Naive thymus-derived CD8-positive, alpha-beta T cell (primary cell): Measurements from ENCODE around the gene FMN1. TPM values are rescaled to one million over a fixed set of nuclear protein-coding genes. Genes with fewer than 3 reads are reported as not detected.

Experiments used
- ATAC-seq, 2 donors: fragments of 150-1000 bp; cut with Tn5 transposase in 1 of 2; sonication (Bioruptor Pico), chemical (Tn5 transposase) in 1 of 2; 1 replicate in 1 of 2; 2 replicates in 1 of 2; pipeline ENCODE4 v1.10.0; 2021; ENCODE audit warnings: mild to moderate bottlenecking in 2 of 2, moderate library complexity in 2 of 2
- POLR2A ChIA-PET: fragments of 350-600 bp; sonication (Branson Sonifier 250); formaldehyde crosslinking; loops from one replicate; lab custom pipeline; 2021; ENCODE audit warnings: antibody characterized with exemption; lab: Charles Lee
- DNase-seq, 10 donors: peaks; one replicate each; pipeline versions ENCODE4 v3.0.0 to v3.0.0-alpha.2; 2020 to 2022
- H3K27ac Mint-ChIP-seq, 10 donors: one replicate each; pipeline ENCODE4 v1.8.0; 2020 to 2022; ENCODE audit warnings: mild to moderate bottlenecking in 10 of 10, mixed read lengths in 10 of 10, moderate library complexity in 4 of 10, inconsistent platforms in 1 of 10
- H3K27me3 Mint-ChIP-seq, 5 donors: one replicate each; pipeline ENCODE4 v1.8.0; 2021 to 2022; ENCODE audit warnings: mixed read lengths in 5 of 5
- H3K36me3 Mint-ChIP-seq, 3 donors: one replicate each; pipeline ENCODE4 v1.8.0; 2020 to 2022; ENCODE audit warnings: mixed read lengths in 3 of 3, mild to moderate bottlenecking in 2 of 3, inconsistent platforms in 1 of 3
- H3K4me1 Mint-ChIP-seq, 4 donors: one replicate each; pipeline ENCODE4 v1.8.0; 2021 to 2022; ENCODE audit warnings: mixed read lengths in 4 of 4
- H3K4me3 Mint-ChIP-seq, 10 donors: one replicate each; pipeline ENCODE4 v1.8.0; 2020 to 2022; ENCODE audit warnings: mild to moderate bottlenecking in 10 of 10, mixed read lengths in 10 of 10, moderate library complexity in 6 of 10, inconsistent platforms in 1 of 10
- H3K9me3 Mint-ChIP-seq, 9 donors: one replicate each; pipeline ENCODE4 v1.8.0; 2020 to 2022; ENCODE audit warnings: mixed read lengths in 9 of 9, mild to moderate bottlenecking in 3 of 9, inconsistent platforms in 1 of 9, moderate library complexity in 1 of 9
- polyA plus RNA-seq, 3 donors: library from polyadenylated mRNA; unstranded; fragments of 300-500 nt; fragmentation: Illumina TruSeq; gene quantifications; one replicate each; pipeline ENCODE4 v1.2.3, GENCODE V29; 2021
- total RNA-seq, 8 experiments: library from RNA in 2 of 8; stranded (reverse) in 2 of 8; gene quantifications; one replicate each; pipeline ENCODE4 v1.2.3 and lab custom pipeline; 2021 to 2026

The FMN1 gene
- total and polyA plus RNA-seq, 5 experiments from 2014 or later: 0.19 to 0.42 (median 0.21) TPM; not detected in 2

- H3K9me3 Mint-ChIP-seq: no peaks in the 10 kb centered on the region
- no peak for ATAC-seq
- no peak for DNase-seq
- H3K4me3 Mint-ChIP-seq: peak overlapping the region in 1 of 10 donors; percentile 79
- no peaks in the 10 kb centered on the region for H3K36me3 Mint-ChIP-seq
- H3K27me3 Mint-ChIP-seq: no peaks in the 10 kb centered on the region
- H3K27ac Mint-ChIP-seq: peak overlapping the region in 1 of 10 donors; percentile 4
- H3K4me1 Mint-ChIP-seq: peaks cover 13 to 32% (median 25%) of the 10 kb centered on the region in 4 donors
- POLR2A ChIA-PET: interaction anchor here (0.7 kb wide), 1 partner anchor 1782 kb away, joined by 3 read pairs; no protein-coding TSS in a partner anchor
Observed at GRCh38 chr15:33124811-33125210, 69.7 kb downstream of the FMN1 start.

DNA sequence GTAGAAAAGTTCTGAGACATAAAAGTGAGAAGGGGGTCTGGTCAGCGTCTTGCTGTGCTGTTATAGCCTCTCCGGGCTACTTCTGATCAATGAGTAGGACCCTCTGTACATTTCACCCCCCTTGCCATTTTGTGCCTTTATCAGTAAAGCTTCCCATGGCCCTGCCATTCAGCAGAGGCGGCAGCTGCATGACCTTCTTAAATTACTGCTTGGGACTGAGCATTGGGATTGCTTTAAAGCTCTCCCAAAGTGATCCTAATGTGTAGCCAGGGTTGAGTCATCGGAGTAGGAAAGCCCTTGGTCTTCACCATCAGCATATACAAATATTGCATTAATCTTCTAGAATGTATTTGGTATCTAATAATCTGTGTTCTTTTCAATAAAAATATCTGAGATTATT, 70.2 kb downstream of the FMN1 start:
- POLR2A ChIA-PET: no interaction called here
- ATAC-seq (no peak), DNase-seq (no peak)
- Mint-ChIP-seq H3K27me3 (peaks cover 0 to under 1% (median 0%) of the 10 kb centered on the region in 5 donors), H3K36me3 (no peaks in the 10 kb centered on the region), H3K27ac (no peak overlapping the region), H3K4me3 (no peak overlapping the region), H3K4me1 (peaks cover 13 to 32% (median 25%) of the 10 kb centered on the region in 4 donors), H3K9me3 (no peaks in the 10 kb centered on the region)

- peaks cover 0 to 7% (median 2%) of the 10 kb centered on the region in 4 donors for H3K4me1 Mint-ChIP-seq
- H3K36me3 Mint-ChIP-seq: no peaks in the 10 kb centered on the region
- DNase-seq (no peak), ATAC-seq (no peak)
- no peak overlapping the region for H3K27ac Mint-ChIP-seq
- H3K4me3 Mint-ChIP-seq: no peak overlapping the region
- H3K9me3 Mint-ChIP-seq: no peaks in the 10 kb centered on the region
- peaks cover 0 to 6% (median 0%) of the 10 kb centered on the region in 5 donors for H3K27me3 Mint-ChIP-seq
- POLR2A ChIA-PET: no interaction called here
Observed at GRCh38 chr15:33119865-33120264, 74.6 kb downstream of the FMN1 start.

DNA sequence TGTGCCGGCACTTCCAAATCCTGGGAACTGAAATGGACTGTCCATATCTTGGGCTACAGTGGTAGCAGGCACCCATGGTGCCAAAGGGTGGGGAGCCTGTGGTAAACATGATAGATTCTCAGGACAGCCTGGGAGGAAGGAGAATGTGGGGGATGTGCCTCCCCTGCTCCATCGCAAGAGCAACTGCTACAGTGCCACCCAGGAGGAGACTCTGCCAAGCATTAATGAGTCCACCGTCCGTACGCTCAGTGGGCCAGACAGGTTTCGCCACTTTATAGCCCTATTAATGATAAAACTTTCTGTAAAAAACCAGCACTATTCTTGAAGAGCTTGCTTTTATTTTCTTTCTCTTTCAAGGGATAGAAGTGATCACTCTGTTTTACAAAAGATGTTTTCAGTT, 75.2 kb downstream of the FMN1 start:
- Mint-ChIP-seq H3K9me3 (no peaks in the 10 kb centered on the region), H3K4me1 (peaks cover 0 to 6% (median 1%) of the 10 kb centered on the region in 4 donors), H3K4me3 (no peak overlapping the region), H3K27me3 (peaks cover 0 to 6% (median 0%) of the 10 kb centered on the region in 5 donors), H3K27ac (no peak overlapping the region), H3K36me3 (no peaks in the 10 kb centered on the region)
- no peak for DNase-seq
- ATAC-seq: no peak
- POLR2A ChIA-PET: no interaction called here

GRCh38 chr15:33116198-33116597, 78.3 kb downstream of the FMN1 start:
- no peak for ATAC-seq
- H3K36me3 Mint-ChIP-seq: no peaks in the 10 kb centered on the region
- DNase-seq: no peak
- H3K9me3 Mint-ChIP-seq: no peaks in the 10 kb centered on the region
- H3K4me1 Mint-ChIP-seq: no peaks in the 10 kb centered on the region
- peaks cover 0 to 6% (median 0%) of the 10 kb centered on the region in 5 donors for H3K27me3 Mint-ChIP-seq
- H3K4me3 Mint-ChIP-seq: no peak overlapping the region
- POLR2A ChIA-PET: no interaction called here
- no peak overlapping the region for H3K27ac Mint-ChIP-seq

- H3K4me1 Mint-ChIP-seq: no peaks in the 10 kb centered on the region
- H3K9me3 Mint-ChIP-seq: no peaks in the 10 kb centered on the region
- H3K27me3 Mint-ChIP-seq: peaks cover 0 to 6% (median 0%) of the 10 kb centered on the region in 5 donors
- ATAC-seq: no peak
- H3K36me3 Mint-ChIP-seq: no peaks in the 10 kb centered on the region
- H3K4me3 Mint-ChIP-seq: no peak overlapping the region
- POLR2A ChIA-PET: no interaction called here
- no peak overlapping the region for H3K27ac Mint-ChIP-seq
- DNase-seq: no peak
Observed at GRCh38 chr15:33115191-33115861, 79.2 kb downstream of the FMN1 start.

- DNase-seq (no peak), ATAC-seq (no peak)
- Mint-ChIP-seq H3K36me3 (no peaks in the 10 kb centered on the region), H3K9me3 (no peaks in the 10 kb centered on the region), H3K27ac (no peak overlapping the region), H3K27me3 (peaks cover 0 to 6% (median 0%) of the 10 kb centered on the region in 5 donors), H3K4me3 (no peak overlapping the region), H3K4me1 (no peaks in the 10 kb centered on the region)
- POLR2A ChIA-PET: no interaction called here
Observed at GRCh38 chr15:33114374-33114717, 80.2 kb downstream of the FMN1 start.

- no peak overlapping the region for H3K4me3 Mint-ChIP-seq
- peaks cover 0 to 6% (median 0%) of the 10 kb centered on the region in 5 donors for H3K27me3 Mint-ChIP-seq
- DNase-seq (no peak), ATAC-seq (no peak)
- POLR2A ChIA-PET: no interaction called here
- no peaks in the 10 kb centered on the region for H3K4me1 Mint-ChIP-seq
- peak overlapping the region in 3 of 10 donors; percentile 14 to 55 (median 47) for H3K27ac Mint-ChIP-seq
- no peaks in the 10 kb centered on the region for H3K9me3 Mint-ChIP-seq
- H3K36me3 Mint-ChIP-seq: no peaks in the 10 kb centered on the region
Observed at GRCh38 chr15:33113666-33114373, 80.7 kb downstream of the FMN1 start.

DNA sequence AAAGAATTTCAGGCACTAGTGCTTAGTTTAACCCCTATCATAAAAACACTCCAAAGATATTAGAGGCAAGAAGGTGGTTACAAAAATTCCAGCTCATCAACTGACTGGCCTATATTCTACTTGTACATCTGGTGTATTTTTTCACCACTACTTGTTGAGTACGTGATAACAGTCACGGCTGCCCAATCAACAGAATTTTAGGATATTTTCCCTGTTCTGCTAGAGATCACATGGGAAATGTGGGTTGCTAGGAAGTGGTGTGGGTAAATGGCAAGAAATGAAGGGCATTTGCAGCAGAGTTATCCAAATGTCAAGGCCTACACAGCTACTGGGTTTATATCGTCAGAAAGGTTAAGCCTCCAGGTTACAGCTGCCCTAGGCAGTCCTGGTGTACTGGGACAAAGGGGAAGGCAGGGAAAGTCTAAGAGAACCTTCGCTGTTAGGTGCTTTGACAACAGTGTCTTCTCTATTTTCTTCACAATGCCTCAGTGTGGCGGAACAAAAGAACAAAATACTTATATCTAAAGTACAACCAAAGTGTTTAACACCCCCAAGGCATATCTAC, 81.9 kb downstream of the FMN1 start:
- H3K4me1 Mint-ChIP-seq: no peaks in the 10 kb centered on the region
- no peak for DNase-seq
- H3K9me3 Mint-ChIP-seq: no peaks in the 10 kb centered on the region
- POLR2A ChIA-PET: no interaction called here
- ATAC-seq: no peak
- H3K27me3 Mint-ChIP-seq: peaks cover 0 to 3% (median 0%) of the 10 kb centered on the region in 5 donors
- H3K36me3 Mint-ChIP-seq: no peaks in the 10 kb centered on the region
- H3K4me3 Mint-ChIP-seq: no peak overlapping the region
- H3K27ac Mint-ChIP-seq: no peak overlapping the region

- Mint-ChIP-seq H3K27me3 (no peaks in the 10 kb centered on the region), H3K4me3 (no peak overlapping the region)
- no peak for ATAC-seq
Observed at GRCh38 chr15:33111041-33111451, 83.5 kb downstream of the FMN1 start.

DNA sequence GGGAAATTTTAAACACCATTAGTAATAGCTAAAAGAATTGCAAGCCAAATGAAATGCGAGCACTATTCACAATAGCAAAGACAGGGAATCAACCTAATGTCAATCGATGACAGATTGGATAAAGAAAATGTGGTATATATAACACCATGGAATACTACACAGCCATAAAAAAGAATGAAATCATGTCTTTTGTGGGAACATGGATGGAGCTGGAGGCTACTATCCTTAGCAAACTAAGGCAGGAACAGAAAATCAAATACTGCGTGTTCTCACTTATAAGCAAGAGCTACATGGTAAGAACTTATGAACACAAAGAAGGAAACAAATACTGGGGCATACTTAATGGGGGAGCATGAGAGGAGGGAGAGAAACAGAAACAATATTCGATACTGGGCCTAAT, 85.2 kb downstream of the FMN1 start:
- POLR2A ChIA-PET: no interaction called here

More at GRCh38 chr15:33111041-33111451, 83.5 kb downstream of the FMN1 start:
- Mint-ChIP-seq H3K36me3 (no peaks in the 10 kb centered on the region), H3K9me3 (no peaks in the 10 kb centered on the region), H3K4me1 (peaks cover 0 to 5% (median 0%) of the 10 kb centered on the region in 4 donors), H3K27ac (no peak overlapping the region)
- no peak for DNase-seq
- POLR2A ChIA-PET: interaction anchor here (0.5 kb wide), 1 partner anchor 86 kb away, joined by 5 read pairs; no protein-coding TSS in a partner anchor

DNA sequence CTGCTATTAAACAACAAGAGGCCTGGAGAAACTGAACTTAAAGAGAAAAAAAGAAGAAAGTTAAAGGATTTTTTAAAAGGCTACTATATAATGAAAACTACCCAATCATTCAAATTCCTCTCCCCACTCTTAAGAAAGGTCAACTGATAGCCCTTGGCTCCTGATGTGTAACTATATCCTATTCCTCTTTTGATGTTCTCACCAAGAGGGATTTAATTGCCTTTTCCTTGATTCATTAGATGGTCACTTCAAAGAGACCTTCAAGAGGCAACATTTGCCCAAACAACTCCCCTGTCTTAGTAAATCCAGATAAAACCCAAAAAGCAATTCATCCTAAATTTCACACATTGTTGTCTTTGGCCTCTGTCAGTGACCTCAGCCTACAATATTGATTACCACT, 86.0 kb downstream of the FMN1 start:
- Mint-ChIP-seq H3K9me3 (no peaks in the 10 kb centered on the region), H3K36me3 (no peaks in the 10 kb centered on the region), H3K27me3 (no peaks in the 10 kb centered on the region), H3K27ac (no peak overlapping the region), H3K4me1 (peaks cover 0 to 16% (median 7%) of the 10 kb centered on the region in 4 donors), H3K4me3 (no peak overlapping the region)
- no peak for ATAC-seq
- POLR2A ChIA-PET: no interaction called here
- DNase-seq: no peak

More for the DNA sequence above, 85.2 kb downstream of the FMN1 start:
- H3K27ac Mint-ChIP-seq: no peak overlapping the region
- DNase-seq (no peak), ATAC-seq (no peak)
- H3K4me1 Mint-ChIP-seq: peaks cover 0 to 8% (median 6%) of the 10 kb centered on the region in 4 donors
- no peaks in the 10 kb centered on the region for H3K27me3 Mint-ChIP-seq
- no peaks in the 10 kb centered on the region for H3K36me3 Mint-ChIP-seq
- no peaks in the 10 kb centered on the region for H3K9me3 Mint-ChIP-seq
- no peak overlapping the region for H3K4me3 Mint-ChIP-seq

GRCh38 chr15:33107950-33108349, 86.6 kb downstream of the FMN1 start:
- H3K36me3 Mint-ChIP-seq: no peaks in the 10 kb centered on the region
- no peak for ATAC-seq
- peaks cover 0 to 21% (median 7%) of the 10 kb centered on the region in 4 donors for H3K4me1 Mint-ChIP-seq
- H3K9me3 Mint-ChIP-seq: no peaks in the 10 kb centered on the region
- DNase-seq: no peak
- H3K27me3 Mint-ChIP-seq: no peaks in the 10 kb centered on the region
- H3K27ac Mint-ChIP-seq: peak overlapping the region in 1 of 10 donors; percentile 16
- POLR2A ChIA-PET: no interaction called here
- H3K4me3 Mint-ChIP-seq: no peak overlapping the region
